HG02798 (cell line): ENCODE measurements around the gene NCR2.
"Not testable (repeated sequence)": the region's sequence is repeated elsewhere in the genome, so short reads cannot be mapped to it uniquely, and the experiment has no call there.

ENCODE experiments used
- ATAC-seq: cut with Tn5 transposase; IDR thresholded peaks from one replicate; pipeline ENCODE4 v1.9.1; 2021; ENCODE audit warnings: mild to moderate bottlenecking; ENCODE audit not compliant: unreplicated experiment, poor library complexity

Gene NCR2

GRCh38 chr6:41335296-41335695 lies at the start of gene NCR2:
NCR2 (plus strand) TSS chr6:41335608; CDS start chr6:41335877, 269 bp downstream.
- no peak for ATAC-seq

GRCh38 chr6:41286544-41287346 lies 48.7 kb upstream of the NCR2 start, which contains the start of gene TREM1:
TREM1 (minus strand) TSS chr6:41286682; CDS start chr6:41286655, 27 bp downstream.
- no peak for ATAC-seq

GRCh38 chr6:41288030-41288753 lies 47.2 kb upstream of the NCR2 start:
- no peak for ATAC-seq

GRCh38 chr6:41288754-41289129 lies 46.7 kb upstream of the NCR2 start:
- no peak for ATAC-seq

GRCh38 chr6:41289815-41290214 lies 45.6 kb upstream of the NCR2 start:
- ATAC-seq: no peak

- no peak for ATAC-seq
Measured at GRCh38 chr6:41291717-41292116, 43.7 kb upstream of the NCR2 start.

- ATAC-seq: no peak
Measured at GRCh38 chr6:41294214-41294872, 41.1 kb upstream of the NCR2 start.

- not testable (repeated sequence) for ATAC-seq
Measured at GRCh38 chr6:41297248-41297647, 38.2 kb upstream of the NCR2 start.

GRCh38 chr6:41298785-41299502 lies 36.5 kb upstream of the NCR2 start:
- ATAC-seq: no peak

GRCh38 chr6:41302638-41303037 lies 32.8 kb upstream of the NCR2 start:
- no peak for ATAC-seq

- no peak for ATAC-seq
Measured at GRCh38 chr6:41306187-41306854, 29.1 kb upstream of the NCR2 start.

GRCh38 chr6:41315203-41315602 lies 20.2 kb upstream of the NCR2 start:
- no peak for ATAC-seq

GRCh38 chr6:41315943-41316620 lies 19.3 kb upstream of the NCR2 start:
- ATAC-seq: no peak

- no peak for ATAC-seq
Measured at GRCh38 chr6:41318261-41318653, 17.2 kb upstream of the NCR2 start.

- peak; percentile 93 for ATAC-seq
Measured at GRCh38 chr6:41318654-41319565, 16.5 kb upstream of the NCR2 start.

GRCh38 chr6:41321183-41321582 lies 14.2 kb upstream of the NCR2 start:
- ATAC-seq: no peak

GRCh38 chr6:41325446-41326066 lies 9.9 kb upstream of the NCR2 start:
- ATAC-seq: no peak

- ATAC-seq: no peak
Measured at GRCh38 chr6:41326092-41326491, 9.3 kb upstream of the NCR2 start.
